ENCODE measurements around the gene SLC35F3.

- TF ChIP-seq TAF1 (IDR thresholded peaks at IDR 0.05; ENCODE audit: borderline replicate concordance, low read depth, low read length) (no peak), POLR2A (IDR thresholded peaks at IDR 0.05; ENCODE audit: low read depth, low read length) (no peak)
Measured at GRCh38 chr1:234292011-234292410, 387.5 kb downstream of the SLC35F3 start.
